Measurements from ENCODE around the gene EPHA10. TPM values are rescaled to one million over a fixed set of nuclear protein-coding genes. Genes with fewer than 3 reads are reported as not detected.
A peak's percentile ranks its signal among the peaks of the same experiment; 100 is the strongest.
"Not testable (repeated sequence)": the region's sequence is repeated elsewhere in the genome, so short reads cannot be mapped to it uniquely, and the experiment has no call there.

EPHA10 gene
- polyA plus RNA-seq, 4 donors = 1.9 to 5.4 (median 3.5) TPM

- Histone ChIP-seq H3K36me3 (ENCODE audit: control insufficient read depth in 3 of 3, insufficient read depth in 2 of 3, low read depth in 1 of 3, low read length in 3 of 3) (no peaks in the 10 kb centered on the region), H3K27ac (ENCODE audit: low read depth in 1 of 3, low read length in 2 of 3) (no peak overlapping the region), H3K9me3 (ENCODE audit: control insufficient read depth in 2 of 2, insufficient read depth in 1 of 2, low read depth in 1 of 2, low read length in 1 of 2) (peaks cover 0 to 2% of the 10 kb centered on the region in 2 donors), H3K27me3 (ENCODE audit: control insufficient read depth in 3 of 3, insufficient read depth in 3 of 3, low read length in 3 of 3) (peaks cover 3 to 39% (median 16%) of the 10 kb centered on the region in 3 donors), H3K4me1 (ENCODE audit: control insufficient read depth in 3 of 3, insufficient read depth in 2 of 3, low read depth in 1 of 3, low read length in 2 of 3) (no peaks in the 10 kb centered on the region), H3K4me3 (ENCODE audit: low read depth in 1 of 3, low read length in 3 of 3) (peak overlapping the region in 2 of 3 donors; percentile 35 to 70)
- no peak for DNase-seq
- no peak for FAIRE-seq
- 5 to 20% (median 18%) methylated on average over 11 of the region's 11 CpGs for WGBS, 3 donors
Measured at GRCh38 chr1:37752213-37752582, 12.7 kb downstream of the EPHA10 start.

- Histone ChIP-seq H3K4me1 (ENCODE audit: control insufficient read depth in 3 of 3, insufficient read depth in 2 of 3, low read depth in 1 of 3, low read length in 2 of 3) (no peaks in the 10 kb centered on the region), H3K4me3 (ENCODE audit: low read depth in 1 of 3, low read length in 3 of 3) (no peak overlapping the region), H3K27me3 (ENCODE audit: control insufficient read depth in 3 of 3, insufficient read depth in 3 of 3, low read length in 3 of 3) (peaks cover 0 to 13% (median 8%) of the 10 kb centered on the region in 3 donors), H3K36me3 (ENCODE audit: control insufficient read depth in 3 of 3, insufficient read depth in 2 of 3, low read depth in 1 of 3, low read length in 3 of 3) (no peaks in the 10 kb centered on the region), H3K9me3 (ENCODE audit: control insufficient read depth in 2 of 2, insufficient read depth in 1 of 2, low read depth in 1 of 2, low read length in 1 of 2) (peaks cover 0 to 3% of the 10 kb centered on the region in 2 donors), H3K27ac (ENCODE audit: low read depth in 1 of 3, low read length in 2 of 3) (no peak overlapping the region)
- WGBS, 3 donors = 82 to 90% (median 89%) methylated on average over 1 of the region's 1 CpG
- DNase-seq (no peak), FAIRE-seq (no peak)
Measured at GRCh38 chr1:37748565-37748964, 16.4 kb downstream of the EPHA10 start.

- no peak for DNase-seq
- Histone ChIP-seq H3K27ac (ENCODE audit: low read depth in 1 of 3, low read length in 2 of 3) (no peak overlapping the region), H3K36me3 (ENCODE audit: control insufficient read depth in 3 of 3, insufficient read depth in 2 of 3, low read depth in 1 of 3, low read length in 3 of 3) (no peaks in the 10 kb centered on the region), H3K4me3 (ENCODE audit: low read depth in 1 of 3, low read length in 3 of 3) (no peak overlapping the region), H3K27me3 (ENCODE audit: control insufficient read depth in 3 of 3, insufficient read depth in 3 of 3, low read length in 3 of 3) (peaks cover 0 to 5% (median 3%) of the 10 kb centered on the region in 3 donors), H3K4me1 (ENCODE audit: control insufficient read depth in 3 of 3, insufficient read depth in 2 of 3, low read depth in 1 of 3, low read length in 2 of 3) (no peaks in the 10 kb centered on the region), H3K9me3 (ENCODE audit: control insufficient read depth in 2 of 2, insufficient read depth in 1 of 2, low read depth in 1 of 2, low read length in 1 of 2) (peaks cover 0 to 3% of the 10 kb centered on the region in 2 donors)
- 92 to 96% (median 96%) methylated on average over 3 of the region's 3 CpGs for WGBS, 3 donors
- no peak for FAIRE-seq
Measured at GRCh38 chr1:37746806-37747205, 18.1 kb downstream of the EPHA10 start.

- Histone ChIP-seq H3K36me3 (ENCODE audit: control insufficient read depth in 3 of 3, insufficient read depth in 2 of 3, low read depth in 1 of 3, low read length in 3 of 3) (no peaks in the 10 kb centered on the region), H3K4me1 (ENCODE audit: control insufficient read depth in 3 of 3, insufficient read depth in 2 of 3, low read depth in 1 of 3, low read length in 2 of 3) (no peaks in the 10 kb centered on the region), H3K27ac (ENCODE audit: low read depth in 1 of 3, low read length in 2 of 3) (no peak overlapping the region), H3K4me3 (ENCODE audit: low read depth in 1 of 3, low read length in 3 of 3) (no peak overlapping the region), H3K9me3 (ENCODE audit: control insufficient read depth in 2 of 2, insufficient read depth in 1 of 2, low read depth in 1 of 2, low read length in 1 of 2) (no peaks in the 10 kb centered on the region), H3K27me3 (ENCODE audit: control insufficient read depth in 3 of 3, insufficient read depth in 3 of 3, low read length in 3 of 3) (peaks cover 0 to 6% (median 2%) of the 10 kb centered on the region in 3 donors)
- FAIRE-seq (no peak), DNase-seq (no peak)
- WGBS, 3 donors = 48 to 83% (median 68%) methylated on average over 6 of the region's 6 CpGs
Measured at GRCh38 chr1:37741662-37742061, 23.3 kb downstream of the EPHA10 start.

- H3K36me3 ChIP-seq (ENCODE audit: control insufficient read depth in 3 of 3, insufficient read depth in 2 of 3, low read depth in 1 of 3, low read length in 3 of 3) = no peaks in the 10 kb centered on the region
- H3K4me3 ChIP-seq (ENCODE audit: low read depth in 1 of 3, low read length in 3 of 3) = no peak overlapping the region
- WGBS, 3 donors = 73 to 88% (median 87%) methylated on average over 9 of the region's 9 CpGs
- peaks cover 0 to 6% (median 2%) of the 10 kb centered on the region in 3 donors for H3K27me3 ChIP-seq (ENCODE audit: control insufficient read depth in 3 of 3, insufficient read depth in 3 of 3, low read length in 3 of 3)
- DNase-seq = no peak
- H3K27ac ChIP-seq (ENCODE audit: low read depth in 1 of 3, low read length in 2 of 3) = no peak overlapping the region
- no peaks in the 10 kb centered on the region for H3K4me1 ChIP-seq (ENCODE audit: control insufficient read depth in 3 of 3, insufficient read depth in 2 of 3, low read depth in 1 of 3, low read length in 2 of 3)
- no peak for FAIRE-seq
- no peaks in the 10 kb centered on the region for H3K9me3 ChIP-seq (ENCODE audit: control insufficient read depth in 2 of 2, insufficient read depth in 1 of 2, low read depth in 1 of 2, low read length in 1 of 2)
Measured at GRCh38 chr1:37741130-37741529, 23.8 kb downstream of the EPHA10 start.

- WGBS, 3 donors = 18 to 55% (median 31%) methylated on average over 2 of the region's 2 CpGs
- Histone ChIP-seq H3K27me3 (ENCODE audit: control insufficient read depth in 3 of 3, insufficient read depth in 3 of 3, low read length in 3 of 3) (peaks cover 0 to 13% (median 5%) of the 10 kb centered on the region in 3 donors), H3K4me3 (ENCODE audit: low read depth in 1 of 3, low read length in 3 of 3) (no peak overlapping the region), H3K9me3 (ENCODE audit: control insufficient read depth in 2 of 2, insufficient read depth in 1 of 2, low read depth in 1 of 2, low read length in 1 of 2) (no peaks in the 10 kb centered on the region), H3K27ac (ENCODE audit: low read depth in 1 of 3, low read length in 2 of 3) (peak overlapping the region in 1 of 3 donors; percentile 31), H3K36me3 (ENCODE audit: control insufficient read depth in 3 of 3, insufficient read depth in 2 of 3, low read depth in 1 of 3, low read length in 3 of 3) (no peaks in the 10 kb centered on the region), H3K4me1 (ENCODE audit: control insufficient read depth in 3 of 3, insufficient read depth in 2 of 3, low read depth in 1 of 3, low read length in 2 of 3) (peaks cover 0 to 2% (median 0%) of the 10 kb centered on the region in 3 donors)
- DNase-seq (peak; percentile 70 to 92), FAIRE-seq (no peak)
Measured at GRCh38 chr1:37739222-37739621, 25.7 kb downstream of the EPHA10 start.

- H3K36me3 ChIP-seq (ENCODE audit: control insufficient read depth in 3 of 3, insufficient read depth in 2 of 3, low read depth in 1 of 3, low read length in 3 of 3); H3K9me3 ChIP-seq (ENCODE audit: control insufficient read depth in 2 of 2, insufficient read depth in 1 of 2, low read depth in 1 of 2, low read length in 1 of 2); H3K4me3 ChIP-seq (ENCODE audit: low read depth in 1 of 3, low read length in 3 of 3); H3K4me1 ChIP-seq (ENCODE audit: control insufficient read depth in 3 of 3, insufficient read depth in 2 of 3, low read depth in 1 of 3, low read length in 2 of 3); FAIRE-seq; DNase-seq; H3K27ac ChIP-seq (ENCODE audit: low read depth in 1 of 3, low read length in 2 of 3): not testable (repeated sequence)
- 92 to 97% (median 97%) methylated on average over 4 of the region's 4 CpGs for WGBS, 3 donors
- H3K27me3 ChIP-seq (ENCODE audit: control insufficient read depth in 3 of 3, insufficient read depth in 3 of 3, low read length in 3 of 3) = peaks cover 0 to 13% (median 5%) of the 10 kb centered on the region in 3 donors
Measured at GRCh38 chr1:37738619-37739018, 26.3 kb downstream of the EPHA10 start.

GRCh38 chr1:37737975-37738374, 26.9 kb downstream of the EPHA10 start:
- not testable (repeated sequence) for H3K36me3 ChIP-seq (ENCODE audit: control insufficient read depth in 3 of 3, insufficient read depth in 2 of 3, low read depth in 1 of 3, low read length in 3 of 3); DNase-seq; H3K4me1 ChIP-seq (ENCODE audit: control insufficient read depth in 3 of 3, insufficient read depth in 2 of 3, low read depth in 1 of 3, low read length in 2 of 3); FAIRE-seq; H3K9me3 ChIP-seq (ENCODE audit: control insufficient read depth in 2 of 2, insufficient read depth in 1 of 2, low read depth in 1 of 2, low read length in 1 of 2); H3K4me3 ChIP-seq (ENCODE audit: low read depth in 1 of 3, low read length in 3 of 3); H3K27ac ChIP-seq (ENCODE audit: low read depth in 1 of 3, low read length in 2 of 3)
- peaks cover 0 to 13% (median 5%) of the 10 kb centered on the region in 3 donors for H3K27me3 ChIP-seq (ENCODE audit: control insufficient read depth in 3 of 3, insufficient read depth in 3 of 3, low read length in 3 of 3)
- 85 to 96% (median 88%) methylated on average over 7 of the region's 7 CpGs for WGBS, 3 donors
